ENCODE data around the gene WWTR1. TPM values are rescaled to one million over a fixed set of nuclear protein-coding genes. Genes with fewer than 3 reads are reported as not detected.

The WWTR1 gene
- total and polyA plus RNA-seq, 2 experiments from 2014 or later = 25.1 to 26.2 TPM

GRCh38 chr3:149702691-149703441 is 45.0 kb upstream of the WWTR1 start:
- peaks cover 17% of the 10 kb centered on the region for H3K36me3 Mint-ChIP-seq (ENCODE audit: low read depth)
- H3K4me3 ChIP-seq = no peak overlapping the region
- no peak overlapping the region for H3K4me3 Mint-ChIP-seq
- H3K9me3 Mint-ChIP-seq = peaks cover 22% of the 10 kb centered on the region
- peaks cover 19% of the 10 kb centered on the region for H3K4me1 Mint-ChIP-seq
- H3K36me3 ChIP-seq (ENCODE audit: insufficient read depth) = peaks cover 6% of the 10 kb centered on the region; the same call in 1 of the 2 replicates
- H4K20me1 ChIP-seq (replicated peaks; ENCODE audit: insufficient read depth) = no peaks in the 10 kb centered on the region
- peaks cover 12% of the 10 kb centered on the region for H3K27me3 Mint-ChIP-seq (ENCODE audit: insufficient read depth, low read depth, poor library complexity)
- H3K9me2 ChIP-seq (ENCODE audit: insufficient read depth) = peaks cover 3% of the 10 kb centered on the region; the same call in 1 of the 2 replicates
- TF ChIP-seq EZH2 (IDR thresholded peaks at IDR 0.05; ENCODE audit: low read depth, unreplicated experiment) (no peak), JUNB (IDR thresholded peaks at IDR 0.05; ENCODE audit: unreplicated experiment) (no peak), ZNF114 (CRISPR knock-in tag; IDR thresholded peaks at IDR 0.05) (no peak), NANOG (IDR thresholded peaks at IDR 0.05; ENCODE audit: borderline replicate concordance) (no peak), ZNF331 (CRISPR knock-in tag; IDR thresholded peaks at IDR 0.05; ENCODE audit: low read depth) (no peak), ETS1 (IDR thresholded peaks at IDR 0.05) (no peak), POLR2AphosphoS5 (IDR thresholded peaks at IDR 0.05; ENCODE audit: low read depth) (no peak), STAT1 (IDR thresholded peaks at IDR 0.05; ENCODE audit: unreplicated experiment) (no peak), CTCF (conservative IDR thresholded peaks at IDR 0.05; ENCODE audit: low read depth in 2 of 2) (no peak)
- TF ChIP-seq, protein P1, sequence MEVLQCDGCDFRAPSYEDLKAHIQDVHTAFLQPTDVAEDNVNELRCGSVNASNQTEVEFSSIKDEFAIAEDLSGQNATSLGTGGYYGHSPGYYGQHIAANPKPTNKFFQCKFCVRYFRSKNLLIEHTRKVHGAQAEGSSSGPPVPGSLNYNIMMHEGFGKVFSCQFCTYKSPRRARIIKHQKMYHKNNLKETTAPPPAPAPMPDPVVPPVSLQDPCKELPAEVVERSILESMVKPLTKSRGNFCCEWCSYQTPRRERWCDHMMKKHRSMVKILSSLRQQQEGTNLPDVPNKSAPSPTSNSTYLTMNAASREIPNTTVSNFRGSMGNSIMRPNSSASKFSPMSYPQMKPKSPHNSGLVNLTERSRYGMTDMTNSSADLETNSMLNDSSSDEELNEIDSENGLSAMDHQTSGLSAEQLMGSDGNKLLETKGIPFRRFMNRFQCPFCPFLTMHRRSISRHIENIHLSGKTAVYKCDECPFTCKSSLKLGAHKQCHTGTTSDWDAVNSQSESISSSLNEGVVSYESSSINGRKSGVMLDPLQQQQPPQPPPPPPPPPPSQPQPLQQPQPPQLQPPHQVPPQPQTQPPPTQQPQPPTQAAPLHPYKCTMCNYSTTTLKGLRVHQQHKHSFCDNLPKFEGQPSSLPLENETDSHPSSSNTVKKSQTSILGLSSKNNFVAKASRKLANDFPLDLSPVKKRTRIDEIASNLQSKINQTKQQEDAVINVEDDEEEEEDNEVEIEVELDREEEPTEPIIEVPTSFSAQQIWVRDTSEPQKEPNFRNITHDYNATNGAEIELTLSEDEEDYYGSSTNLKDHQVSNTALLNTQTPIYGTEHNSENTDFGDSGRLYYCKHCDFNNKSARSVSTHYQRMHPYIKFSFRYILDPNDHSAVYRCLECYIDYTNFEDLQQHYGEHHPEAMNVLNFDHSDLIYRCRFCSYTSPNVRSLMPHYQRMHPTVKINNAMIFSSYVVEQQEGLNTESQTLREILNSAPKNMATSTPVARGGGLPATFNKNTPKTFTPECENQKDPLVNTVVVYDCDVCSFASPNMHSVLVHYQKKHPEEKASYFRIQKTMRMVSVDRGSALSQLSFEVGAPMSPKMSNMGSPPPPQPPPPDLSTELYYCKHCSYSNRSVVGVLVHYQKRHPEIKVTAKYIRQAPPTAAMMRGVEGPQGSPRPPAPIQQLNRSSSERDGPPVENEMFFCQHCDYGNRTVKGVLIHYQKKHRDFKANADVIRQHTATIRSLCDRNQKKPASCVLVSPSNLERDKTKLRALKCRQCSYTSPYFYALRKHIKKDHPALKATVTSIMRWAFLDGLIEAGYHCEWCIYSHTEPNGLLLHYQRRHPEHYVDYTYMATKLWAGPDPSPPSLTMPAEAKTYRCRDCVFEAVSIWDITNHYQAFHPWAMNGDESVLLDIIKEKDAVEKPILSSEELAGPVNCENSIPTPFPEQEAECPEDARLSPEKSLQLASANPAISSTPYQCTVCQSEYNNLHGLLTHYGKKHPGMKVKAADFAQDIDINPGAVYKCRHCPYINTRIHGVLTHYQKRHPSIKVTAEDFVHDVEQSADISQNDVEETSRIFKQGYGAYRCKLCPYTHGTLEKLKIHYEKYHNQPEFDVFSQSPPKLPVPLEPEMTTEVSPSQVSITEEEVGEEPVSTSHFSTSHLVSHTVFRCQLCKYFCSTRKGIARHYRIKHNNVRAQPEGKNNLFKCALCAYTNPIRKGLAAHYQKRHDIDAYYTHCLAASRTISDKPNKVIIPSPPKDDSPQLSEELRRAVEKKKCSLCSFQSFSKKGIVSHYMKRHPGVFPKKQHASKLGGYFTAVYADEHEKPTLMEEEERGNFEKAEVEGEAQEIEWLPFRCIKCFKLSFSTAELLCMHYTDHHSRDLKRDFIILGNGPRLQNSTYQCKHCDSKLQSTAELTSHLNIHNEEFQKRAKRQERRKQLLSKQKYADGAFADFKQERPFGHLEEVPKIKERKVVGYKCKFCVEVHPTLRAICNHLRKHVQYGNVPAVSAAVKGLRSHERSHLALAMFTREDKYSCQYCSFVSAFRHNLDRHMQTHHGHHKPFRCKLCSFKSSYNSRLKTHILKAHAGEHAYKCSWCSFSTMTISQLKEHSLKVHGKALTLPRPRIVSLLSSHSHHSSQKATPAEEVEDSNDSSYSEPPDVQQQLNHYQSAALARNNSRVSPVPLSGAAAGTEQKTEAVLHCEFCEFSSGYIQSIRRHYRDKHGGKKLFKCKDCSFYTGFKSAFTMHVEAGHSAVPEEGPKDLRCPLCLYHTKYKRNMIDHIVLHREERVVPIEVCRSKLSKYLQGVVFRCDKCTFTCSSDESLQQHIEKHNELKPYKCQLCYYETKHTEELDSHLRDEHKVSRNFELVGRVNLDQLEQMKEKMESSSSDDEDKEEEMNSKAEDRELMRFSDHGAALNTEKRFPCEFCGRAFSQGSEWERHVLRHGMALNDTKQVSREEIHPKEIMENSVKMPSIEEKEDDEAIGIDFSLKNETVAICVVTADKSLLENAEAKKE (CRISPR knock-in tag; IDR thresholded peaks at IDR 0.05) = no peak
- TF ChIP-seq, protein P2, sequence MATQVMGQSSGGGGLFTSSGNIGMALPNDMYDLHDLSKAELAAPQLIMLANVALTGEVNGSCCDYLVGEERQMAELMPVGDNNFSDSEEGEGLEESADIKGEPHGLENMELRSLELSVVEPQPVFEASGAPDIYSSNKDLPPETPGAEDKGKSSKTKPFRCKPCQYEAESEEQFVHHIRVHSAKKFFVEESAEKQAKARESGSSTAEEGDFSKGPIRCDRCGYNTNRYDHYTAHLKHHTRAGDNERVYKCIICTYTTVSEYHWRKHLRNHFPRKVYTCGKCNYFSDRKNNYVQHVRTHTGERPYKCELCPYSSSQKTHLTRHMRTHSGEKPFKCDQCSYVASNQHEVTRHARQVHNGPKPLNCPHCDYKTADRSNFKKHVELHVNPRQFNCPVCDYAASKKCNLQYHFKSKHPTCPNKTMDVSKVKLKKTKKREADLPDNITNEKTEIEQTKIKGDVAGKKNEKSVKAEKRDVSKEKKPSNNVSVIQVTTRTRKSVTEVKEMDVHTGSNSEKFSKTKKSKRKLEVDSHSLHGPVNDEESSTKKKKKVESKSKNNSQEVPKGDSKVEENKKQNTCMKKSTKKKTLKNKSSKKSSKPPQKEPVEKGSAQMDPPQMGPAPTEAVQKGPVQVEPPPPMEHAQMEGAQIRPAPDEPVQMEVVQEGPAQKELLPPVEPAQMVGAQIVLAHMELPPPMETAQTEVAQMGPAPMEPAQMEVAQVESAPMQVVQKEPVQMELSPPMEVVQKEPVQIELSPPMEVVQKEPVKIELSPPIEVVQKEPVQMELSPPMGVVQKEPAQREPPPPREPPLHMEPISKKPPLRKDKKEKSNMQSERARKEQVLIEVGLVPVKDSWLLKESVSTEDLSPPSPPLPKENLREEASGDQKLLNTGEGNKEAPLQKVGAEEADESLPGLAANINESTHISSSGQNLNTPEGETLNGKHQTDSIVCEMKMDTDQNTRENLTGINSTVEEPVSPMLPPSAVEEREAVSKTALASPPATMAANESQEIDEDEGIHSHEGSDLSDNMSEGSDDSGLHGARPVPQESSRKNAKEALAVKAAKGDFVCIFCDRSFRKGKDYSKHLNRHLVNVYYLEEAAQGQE (IDR thresholded peaks at IDR 0.05; ENCODE audit: unreplicated experiment) = no peak
- DNase-seq (ENCODE audit: low spot score) (no peak), ATAC-seq (no peak)
- no peaks in the 10 kb centered on the region for H3K79me2 ChIP-seq (replicated peaks; ENCODE audit: insufficient read depth)
- H2AFZ ChIP-seq = no peak overlapping the region
- H3F3A ChIP-seq (replicated peaks; ENCODE audit: low read depth) = no peaks in the 10 kb centered on the region
- H3K4me2 ChIP-seq = no peak overlapping the region
- peaks cover 15% of the 10 kb centered on the region for H3K4me1 ChIP-seq (ENCODE audit: insufficient read depth)
- H3K27ac Mint-ChIP-seq = no peak overlapping the region
- H3K27me3 ChIP-seq (ENCODE audit: insufficient read depth) = no peaks in the 10 kb centered on the region
- H3K27ac ChIP-seq (ENCODE audit: low read depth) = no peak overlapping the region

All from GM23338 (cell line).